KMS-11 (cell line): ENCODE measurements around the gene TOX2.

Experiments
- H2AFZ ChIP-seq: fragments of 200-600 bp; sonication (generic); 2 replicates; pipeline ENCODE4 v1.6.1; 2016; ENCODE audit warnings: antibody characterized with exemption, mixed run types, low read depth
- H3K27ac ChIP-seq: fragments of 200-600 bp; sonication (generic); 2 replicates; pipeline ENCODE4 v1.6.1; 2016; ENCODE audit warnings: mild to moderate bottlenecking, mixed run types
- H3K27me3 ChIP-seq: fragments of 200-600 bp; sonication (generic); 2 replicates; pipeline ENCODE4 v1.6.1; 2017; ENCODE audit warnings: mild to moderate bottlenecking, low read depth, mixed run types, moderate library complexity; ENCODE audit not compliant: insufficient read depth
- H3K36me3 ChIP-seq: fragments of 200-600 bp; sonication (generic); 2 replicates; pipeline ENCODE4 v1.6.1; 2017; ENCODE audit warnings: mild to moderate bottlenecking, mixed run types; ENCODE audit not compliant: insufficient read depth
- H3K4me1 ChIP-seq: fragments of 200-600 bp; sonication (generic); 2 replicates; pipeline ENCODE4 v1.6.1; 2016; ENCODE audit warnings: mild to moderate bottlenecking, low read depth, mixed run types; ENCODE audit not compliant: poor library complexity, severe bottlenecking
- H3K4me2 ChIP-seq: fragments of 200-600 bp; sonication (generic); 2 replicates; pipeline ENCODE4 v1.7.0; 2016; ENCODE audit warnings: mild to moderate bottlenecking, mixed run types
- H3K4me3 ChIP-seq: fragments of 200-600 bp; sonication (generic); IDR thresholded peaks from 2 replicates; pipeline ENCODE4 v1.6.1; 2017; ENCODE audit warnings: low read depth, low read length, mixed read lengths; ENCODE audit not compliant: insufficient read depth
- H3K79me2 ChIP-seq: fragments of 200-600 bp; sonication (generic); 2 replicates; pipeline ENCODE4 v1.6.1; 2016; ENCODE audit warnings: low read depth, mixed run types; ENCODE audit not compliant: insufficient read depth
- H3K9ac ChIP-seq: fragments of 200-600 bp; sonication (generic); 2 replicates; pipeline ENCODE4 v1.6.1; 2016; ENCODE audit warnings: mild to moderate bottlenecking, mixed run types
- H4K20me1 ChIP-seq: fragments of 200-600 bp; sonication (generic); 2 replicates; pipeline ENCODE4 v1.6.1; 2016; ENCODE audit warnings: mild to moderate bottlenecking, mixed run types; ENCODE audit not compliant: insufficient read depth
- CTCF ChIP-seq: fragments of 200-600 bp; sonication (generic); conservative IDR thresholded peaks from 2 replicates; pipeline ENCODE4 v1.6.1; 2017; ENCODE audit warnings: low read depth, mild to moderate bottlenecking, antibody characterized with exemption, low read length, moderate library complexity, mixed read lengths

Gene TOX2

GRCh38 chr20:44099832-44100231, 185.2 kb downstream of the TOX2 start:
- no peak for TF ChIP-seq CTCF
- Histone ChIP-seq H3K4me2 (no peak overlapping the region), H3K79me2 (no peaks in the 10 kb centered on the region), H2AFZ (no peak overlapping the region), H3K4me1 (no peaks in the 10 kb centered on the region), H4K20me1 (no peaks in the 10 kb centered on the region), H3K9ac (no peak overlapping the region), H3K4me3 (no peak overlapping the region), H3K27ac (no peak overlapping the region), H3K36me3 (no peaks in the 10 kb centered on the region), H3K27me3 (no peaks in the 10 kb centered on the region)

- Histone ChIP-seq H4K20me1 (no peaks in the 10 kb centered on the region), H3K36me3 (no peaks in the 10 kb centered on the region), H3K79me2 (no peaks in the 10 kb centered on the region), H3K27me3 (no peaks in the 10 kb centered on the region), H3K4me1 (no peaks in the 10 kb centered on the region), H3K4me3 (no peak overlapping the region), H3K4me2 (no peak overlapping the region), H2AFZ (no peak overlapping the region), H3K27ac (no peak overlapping the region), H3K9ac (no peak overlapping the region)
- no peak for TF ChIP-seq CTCF
These were observed 187.9 kb downstream of the TOX2 start for GRCh38 chr20:44102582-44102981.

GRCh38 chr20:44104798-44105517, 190.3 kb downstream of the TOX2 start:
- no peak for TF ChIP-seq CTCF
- Histone ChIP-seq H3K27me3 (no peaks in the 10 kb centered on the region), H3K4me1 (no peaks in the 10 kb centered on the region), H2AFZ (no peak overlapping the region), H3K4me3 (no peak overlapping the region), H3K36me3 (no peaks in the 10 kb centered on the region), H3K9ac (no peak overlapping the region), H3K27ac (no peak overlapping the region), H4K20me1 (no peaks in the 10 kb centered on the region), H3K4me2 (no peak overlapping the region), H3K79me2 (no peaks in the 10 kb centered on the region)

- TF ChIP-seq CTCF, result no peak
- H3K4me1 ChIP-seq, result no peaks in the 10 kb centered on the region
- H3K36me3 ChIP-seq, result no peaks in the 10 kb centered on the region
- H3K79me2 ChIP-seq, result no peaks in the 10 kb centered on the region
- H2AFZ ChIP-seq, result no peak overlapping the region
- no peaks in the 10 kb centered on the region for H4K20me1 ChIP-seq
- no peak overlapping the region for H3K4me3 ChIP-seq
- H3K27me3 ChIP-seq, result no peaks in the 10 kb centered on the region
- no peak overlapping the region for H3K9ac ChIP-seq
- H3K27ac ChIP-seq, result no peak overlapping the region
- no peak overlapping the region for H3K4me2 ChIP-seq
These were observed 192.0 kb downstream of the TOX2 start for GRCh38 chr20:44106615-44107014.
